ENCODE results near the gene ZNF205.

Gene ZNF205

DNA sequence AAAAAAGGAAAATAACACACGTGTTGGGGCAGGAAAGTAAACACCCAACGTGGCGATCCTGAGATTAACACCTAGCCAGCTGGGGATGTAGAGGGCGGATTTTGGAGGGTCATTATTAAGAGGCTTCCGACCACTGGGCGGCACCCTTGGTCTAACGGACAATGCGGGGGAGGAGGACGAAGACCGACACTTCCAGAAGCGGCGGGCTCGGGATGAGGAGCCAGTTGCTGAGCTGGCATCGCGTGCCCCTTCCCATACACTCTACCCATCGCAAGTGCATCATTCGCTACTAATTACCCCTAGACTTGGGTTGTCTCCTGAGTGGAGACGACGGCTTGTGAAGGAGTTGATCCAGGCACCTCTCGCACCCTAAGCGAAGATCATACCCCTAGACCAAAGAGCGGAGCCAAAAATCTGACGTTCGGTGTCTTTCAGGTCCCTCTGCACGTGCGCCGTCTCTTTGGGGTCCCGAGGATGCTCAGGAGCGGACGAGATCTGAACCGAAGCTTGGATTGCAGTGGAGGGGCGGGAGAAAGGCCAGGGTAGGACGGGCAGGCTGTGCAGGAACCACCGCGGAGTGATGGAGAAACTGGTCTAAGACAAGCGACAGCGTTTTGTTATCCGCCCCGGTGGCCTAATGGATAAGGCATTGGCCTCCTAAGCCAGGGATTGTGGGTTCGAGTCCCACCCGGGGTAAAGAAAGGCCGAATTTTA lies 40.0 kb downstream of the ZNF205 start:
- peak overlapping the region; percentile 33 for H3K4me3 ChIP-seq (ENCODE audit: low read depth, low read length)
- TF ChIP-seq, protein P1, sequence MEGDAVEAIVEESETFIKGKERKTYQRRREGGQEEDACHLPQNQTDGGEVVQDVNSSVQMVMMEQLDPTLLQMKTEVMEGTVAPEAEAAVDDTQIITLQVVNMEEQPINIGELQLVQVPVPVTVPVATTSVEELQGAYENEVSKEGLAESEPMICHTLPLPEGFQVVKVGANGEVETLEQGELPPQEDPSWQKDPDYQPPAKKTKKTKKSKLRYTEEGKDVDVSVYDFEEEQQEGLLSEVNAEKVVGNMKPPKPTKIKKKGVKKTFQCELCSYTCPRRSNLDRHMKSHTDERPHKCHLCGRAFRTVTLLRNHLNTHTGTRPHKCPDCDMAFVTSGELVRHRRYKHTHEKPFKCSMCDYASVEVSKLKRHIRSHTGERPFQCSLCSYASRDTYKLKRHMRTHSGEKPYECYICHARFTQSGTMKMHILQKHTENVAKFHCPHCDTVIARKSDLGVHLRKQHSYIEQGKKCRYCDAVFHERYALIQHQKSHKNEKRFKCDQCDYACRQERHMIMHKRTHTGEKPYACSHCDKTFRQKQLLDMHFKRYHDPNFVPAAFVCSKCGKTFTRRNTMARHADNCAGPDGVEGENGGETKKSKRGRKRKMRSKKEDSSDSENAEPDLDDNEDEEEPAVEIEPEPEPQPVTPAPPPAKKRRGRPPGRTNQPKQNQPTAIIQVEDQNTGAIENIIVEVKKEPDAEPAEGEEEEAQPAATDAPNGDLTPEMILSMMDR (IDR thresholded peaks at IDR 0.05; ENCODE audit: borderline replicate concordance, insufficient read depth, low read depth, low read length) = peak; percentile 40; the same call in 1 of the 2 replicates

DNA sequence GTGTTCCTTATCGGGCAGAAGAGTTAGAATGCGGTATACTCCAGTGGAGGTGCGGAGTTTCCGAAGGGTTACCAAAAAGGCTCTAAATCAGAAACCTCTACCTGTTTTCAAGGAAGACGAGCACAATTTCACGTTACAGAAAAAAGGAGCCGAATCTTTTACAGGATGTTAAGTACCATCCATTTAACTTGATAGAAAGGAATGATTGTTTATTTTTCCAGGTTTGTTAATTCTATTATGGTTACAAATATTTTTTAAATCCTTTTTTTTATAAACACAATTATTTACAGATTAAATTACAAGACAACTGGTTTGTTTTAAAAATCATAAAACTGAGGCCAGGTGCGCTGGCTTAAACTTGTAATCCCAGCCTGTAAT lies 40.6 kb downstream of the ZNF205 start:
- no peak overlapping the region for H3K4me3 ChIP-seq (ENCODE audit: low read depth, low read length)
- TF ChIP-seq, protein P1 (IDR thresholded peaks at IDR 0.05; ENCODE audit: borderline replicate concordance, insufficient read depth, low read depth, low read length) = no peak

DNA sequence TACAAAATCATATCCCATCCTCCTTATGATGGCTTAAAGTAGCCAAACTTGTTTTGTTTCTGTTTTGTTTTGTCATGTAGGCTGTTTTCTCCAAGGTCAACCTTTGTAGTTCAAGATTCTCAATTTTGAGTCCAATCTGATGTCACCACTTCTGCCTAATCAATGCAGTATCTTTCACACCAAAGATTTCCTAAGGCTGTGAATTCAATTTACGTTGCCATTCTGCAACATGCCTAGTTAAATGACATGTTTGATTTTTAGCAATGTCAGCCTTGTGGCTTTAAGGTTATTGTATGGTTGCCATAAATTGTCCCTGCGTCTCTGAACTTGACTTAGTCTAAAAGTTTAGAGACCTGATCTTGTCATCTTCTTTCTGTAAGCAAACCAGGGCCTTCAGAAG lies 42.8 kb downstream of the ZNF205 start:
- no peak overlapping the region for H3K4me3 ChIP-seq (ENCODE audit: low read depth, low read length)
- TF ChIP-seq, protein P1 (IDR thresholded peaks at IDR 0.05; ENCODE audit: borderline replicate concordance, insufficient read depth, low read depth, low read length) = no peak

DNA sequence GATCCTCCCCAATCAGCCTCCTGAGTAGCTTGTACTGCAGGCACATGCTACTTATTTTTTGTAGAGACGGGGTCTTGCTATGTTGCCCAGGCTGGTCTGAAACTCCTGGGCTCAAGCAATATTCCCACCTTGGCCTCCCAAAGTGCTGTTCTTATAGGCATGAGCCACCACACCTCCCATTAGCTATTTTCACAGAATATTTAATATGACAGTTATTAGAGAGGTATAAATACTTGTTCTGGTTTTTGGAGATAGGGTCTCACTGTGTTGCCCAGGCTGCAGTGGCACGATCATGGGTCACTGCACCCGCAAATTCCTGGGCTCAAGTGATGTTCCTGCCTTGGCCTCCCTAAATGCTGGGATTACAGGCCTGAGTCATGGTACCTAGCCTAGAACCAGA lies 43.6 kb downstream of the ZNF205 start:
- TF ChIP-seq, protein P1 (IDR thresholded peaks at IDR 0.05; ENCODE audit: borderline replicate concordance, insufficient read depth, low read depth, low read length) = no peak
- no peak overlapping the region for H3K4me3 ChIP-seq (ENCODE audit: low read depth, low read length)

DNA sequence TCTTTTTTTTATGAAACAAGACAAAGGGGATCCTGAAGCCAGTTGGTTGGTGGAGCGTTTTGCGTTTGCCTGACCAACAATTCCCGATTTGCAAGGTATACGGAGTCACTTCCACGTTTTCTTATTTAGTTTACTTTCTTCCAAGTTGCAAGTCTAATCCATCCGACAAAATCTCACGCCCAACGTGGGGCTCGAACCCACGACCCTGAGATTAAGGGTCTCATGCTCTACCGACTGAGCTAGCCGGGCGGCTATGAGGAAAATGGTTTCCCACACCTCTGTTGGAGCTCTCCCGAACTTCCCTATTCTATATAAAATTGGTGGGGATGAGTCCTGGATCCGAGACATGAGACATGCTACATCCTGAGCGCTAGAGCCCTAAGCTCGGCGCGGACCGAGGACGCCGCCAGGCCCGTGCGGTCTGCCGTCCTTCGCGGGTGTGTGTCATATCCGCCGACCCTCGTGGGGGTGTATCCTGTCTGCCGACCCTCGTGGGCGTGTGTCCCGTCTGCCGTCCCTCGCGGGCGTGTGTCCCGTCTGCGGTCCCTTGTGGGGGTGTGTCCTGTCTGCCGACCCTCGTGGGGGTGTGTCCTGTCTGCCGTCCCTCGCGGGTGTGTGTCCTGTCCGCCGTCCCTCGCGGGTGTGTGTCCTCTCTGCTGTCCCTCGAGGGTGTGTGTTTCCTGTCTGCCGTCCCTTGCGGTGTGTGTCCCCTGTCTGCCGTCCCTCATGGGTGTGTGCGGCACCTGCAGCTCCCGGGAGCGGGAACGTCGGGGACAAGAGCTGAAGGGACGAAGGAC lies 45.0 kb downstream of the ZNF205 start:
- H3K4me3 ChIP-seq (ENCODE audit: low read depth, low read length) = peak overlapping the region; percentile 76
- TF ChIP-seq, protein P1 (IDR thresholded peaks at IDR 0.05; ENCODE audit: borderline replicate concordance, insufficient read depth, low read depth, low read length) = no peak

DNA sequence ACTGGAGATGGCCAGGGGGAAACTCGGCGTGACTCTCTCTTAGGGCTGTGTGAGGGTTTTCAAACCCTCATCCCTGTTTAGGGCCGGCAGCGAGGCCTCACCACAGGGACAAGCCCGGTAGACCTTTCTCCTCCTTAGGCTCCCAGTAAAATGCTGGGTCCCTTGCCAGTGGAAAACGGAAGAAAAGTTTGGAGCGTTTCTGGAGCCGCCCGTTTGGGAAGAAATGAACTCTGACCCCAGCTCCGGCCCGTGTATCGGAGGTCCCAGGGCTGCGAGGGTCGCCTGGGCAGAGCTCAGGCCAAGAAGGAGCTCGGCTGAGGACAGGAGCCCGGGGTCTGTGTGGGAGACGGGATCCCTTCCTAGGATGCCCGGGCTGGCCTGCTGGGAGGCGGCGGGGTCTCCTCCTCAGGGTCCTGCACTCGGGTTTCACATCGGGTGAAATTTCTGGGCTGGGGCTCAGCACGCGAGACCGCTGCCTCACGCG lies 45.7 kb downstream of the ZNF205 start:
- H3K4me3 ChIP-seq (ENCODE audit: low read depth, low read length) = peak overlapping the region; percentile 76
- TF ChIP-seq, protein P1 (IDR thresholded peaks at IDR 0.05; ENCODE audit: borderline replicate concordance, insufficient read depth, low read depth, low read length) = no peak

All from GM12875 (cell line).